Heart right ventricle (tissue), 16 donors: ENCODE measurements around the gene GGT7. TPM values are rescaled to one million over a fixed set of nuclear protein-coding genes. Genes with fewer than 3 reads are reported as not detected.

ENCODE experiments used
- ATAC-seq, 8 donors: fragments of 200-7000 bp; cut with Tn5 transposase; one replicate each; pipeline ENCODE4 v1.9.1; 2020; ENCODE audit warnings: mild to moderate bottlenecking in 8 of 8, moderate library complexity in 8 of 8, moderate number of reproducible peaks in 1 of 8
- DNase-seq, 2 donors: peaks; one replicate each; pipeline ENCODE4 v3.0.0-alpha.2; 2020
- H3K27ac ChIP-seq, 10 donors: fragments of 200-600 bp; sonication (generic) in 2 of 10; one replicate each; pipeline versions ENCODE4 v1.5.0 to v1.8.0; 2020 to 2022; ENCODE audit warnings: mild to moderate bottlenecking in 3 of 10
- H3K27me3 ChIP-seq, 7 donors: fragments of 200-600 bp; one replicate each; pipeline ENCODE4 v1.8.0; 2021 to 2022; ENCODE audit warnings: mild to moderate bottlenecking in 2 of 7
- H3K36me3 ChIP-seq, 9 donors: fragments of 200-600 bp; sonication (generic) in 1 of 9; one replicate each; pipeline versions ENCODE4 v1.5.0 to v1.8.0; 2020 to 2022; ENCODE audit warnings: mild to moderate bottlenecking in 2 of 9
- H3K4me1 ChIP-seq, 9 donors: fragments of 200-600 bp; sonication (generic) in 1 of 9; one replicate each; pipeline versions ENCODE4 v1.5.0 to v1.8.0; 2020 to 2022; ENCODE audit warnings: mild to moderate bottlenecking in 4 of 9
- H3K4me3 ChIP-seq, 10 donors: fragments of 200-600 bp; sonication (generic) in 2 of 10; one replicate each; pipeline versions ENCODE4 v1.5.0 to v1.8.0; 2020 to 2022; ENCODE audit warnings: mild to moderate bottlenecking in 7 of 10, moderate library complexity in 2 of 10
- H3K9me3 ChIP-seq, 11 donors: fragments of 200-600 bp in 10 of 11; sonication (generic) in 2 of 11; one replicate each; pipeline versions ENCODE4 v1.5.0 to v1.8.0; 2013 to 2022; ENCODE audit warnings: mild to moderate bottlenecking in 2 of 11, control low read depth in 1 of 11, moderate library complexity in 1 of 11
- CTCF ChIP-seq, 9 donors: fragments of 200-600 bp; sonication (generic) in 2 of 9; IDR thresholded peaks; one replicate each; pipeline versions ENCODE4 v1.5.0 to v1.8.0; 2021 to 2022; ENCODE audit warnings: antibody characterized with exemption in 9 of 9, mild to moderate bottlenecking in 5 of 9, moderate library complexity in 1 of 9
- WGBS, 2 donors: extraction: QIAGEN DNeasy Blood & Tissue Kit; methylation state at CpG; one replicate each; pipeline ENCODE4 v1.1.7; 2013; ENCODE audit warnings: inconsistent platforms in 1 of 2; 5-methylcytosine and 5-hydroxymethylcytosine counted together
- intact Hi-C, 10 donors: fragments of 100-400 bp; cut with DNase I; formaldehyde crosslinking; loops; one replicate each; pipeline versions ENCODE4 v1.11.1 to v1.14.2; 2022
- polyA plus RNA-seq, 2 donors: library from polyadenylated mRNA; stranded (reverse); fragments of 200-250 nt; gene quantifications; one replicate each; pipeline ENCODE4 v1.2.3, GENCODE V29; 2013
- total RNA-seq, 10 donors: library from RNA; stranded (reverse); fragmentation: NEBNext Ultra II Directional in 3 of 10; extraction: Animal tissue kit (Norgen Biotek cat#: 25700) in 3 of 10; gene quantifications; one replicate each; pipeline versions ENCODE4 v1.2.1 to v1.2.4, GENCODE V29; 2021 to 2023
- donor health status: Arrhythmogenic right ventricular cardiomyopathy.
- donor health status: ischemic (EF 13 %, LVEDD 7.1; RV severe dilation, severe dysfunction).
- donor health status: healthy with polysubstance abuse.
- donor health status: DM: no; HTN: yes; CAD: no.
- donor health status: DM: no; HTN: no; CAD: no.
- donor health status: ischemic (EF 25% LVEDD 6.9; RV normal size, moderate dysfunction).
- donor health status: ischemic (EF 25% LVEDD 5.7; RV mildly dilated, moderate dysfunction).
- donor health status: healthy.
- donor health status: DM: yes; HTN: yes; CAD: no.
- donor health status: Ischemic cardiomyopathy.
- donor health status: ischemic (EF 35%, LVEDD 5.7; RV mildly dilated, moderate dysfunction).
- donor health status: nonischemic (EF 11% LVEDD 7.7; RV severe dilation, severe dysfunction).
- donor health status: DM: yes; HTN: yes; CAD: no.
- donor health status: PGD.
- donor health status: ischemic (EF 29% LVEDD 5.4; RV normal size, mild dysfunction).
- donor health status: nonischemic (EF 23%, LVEDD 6.1; RV moderate dilation, normal function).

Gene GGT7
- total and polyA plus RNA-seq, 12 donors, result 8.0 to 45.4 (median 15.0) TPM

GRCh38 chr20:34876406-34877282 is 4.0 kb upstream of the GGT7 start, which contains the start of gene ACSS2:
TSS of gene ACSS2 (plus strand) at chr20:34876612. CDS start at chr20:34876646, 34 bp downstream.
- Histone ChIP-seq H3K27me3 (peaks cover 0 to 4% (median 0%) of the 10 kb centered on the region in 7 donors), H3K36me3 (peaks cover 0 to 5% (median 0%) of the 10 kb centered on the region in 9 donors), H3K4me1 (peaks cover 6 to 54% (median 46%) of the 10 kb centered on the region in 9 donors), H3K4me3 (peak within 1 kb of the TSS; percentile 52 to 94 (median 76)), H3K27ac (peak within 1 kb of the TSS; percentile 49 to 91 (median 89)), H3K9me3 (no peaks in the 10 kb centered on the region)
- TF ChIP-seq CTCF (IDR thresholded peaks at IDR 0.05), result peak in 1 of 9 donors; percentile 9
- ATAC-seq, result peak; percentile 89 to 95 (median 92)
- intact Hi-C loops, result loop anchor here in 6 of 10 donors (1.0 to 10.0 kb wide), 3 partner anchors 79 to 218 kb away; partner anchors contain the start of genes GSS (in 5 of the 6), MYH7B (in 5 of the 6) and TRPC4AP (in 3 of the 6)
- peak; percentile 23 to 99 for DNase-seq
- WGBS, 2 donors, result 0 to 1% methylated on average over 58 to 63 of the region's 63 CpGs

- H3K4me1 ChIP-seq, result peaks cover 8 to 62% (median 49%) of the 10 kb centered on the region in 9 donors
- peak overlapping the region in 9 of 10 donors; percentile 41 to 91 (median 89) for H3K27ac ChIP-seq
- no peaks in the 10 kb centered on the region for H3K9me3 ChIP-seq
- peak in 7 of 9 donors; percentile 12 to 50 (median 36) for TF ChIP-seq CTCF (IDR thresholded peaks at IDR 0.05)
- no peaks in the 10 kb centered on the region for H3K36me3 ChIP-seq
- DNase-seq (peak in 1 of 2 donors; percentile 100), ATAC-seq (peak; percentile 88 to 95 (median 92))
- intact Hi-C loops, result loop anchor here in 7 of 10 donors (1.0 to 10.0 kb wide), 5 partner anchors 79 to 333 kb away; partner anchors contain the start of genes GSS (in 5 of the 7), MYH7B (in 5 of the 7) and TRPC4AP (in 3 of the 7)
- peaks cover 0 to 4% (median 0%) of the 10 kb centered on the region in 7 donors for H3K27me3 ChIP-seq
- WGBS, 2 donors, result 6 to 9% methylated on average over 20 of the region's 20 CpGs
- peak overlapping the region in 9 of 10 donors; percentile 18 to 94 (median 75) for H3K4me3 ChIP-seq
These were observed 3.2 kb upstream of the GGT7 start for GRCh38 chr20:34875642-34876405.

- Histone ChIP-seq H3K9me3 (no peaks in the 10 kb centered on the region), H3K27me3 (peaks cover 0 to 4% (median 0%) of the 10 kb centered on the region in 7 donors), H3K36me3 (no peaks in the 10 kb centered on the region), H3K4me3 (no peak overlapping the region), H3K4me1 (peaks cover 8 to 54% (median 42%) of the 10 kb centered on the region in 9 donors), H3K27ac (peak overlapping the region in 9 of 10 donors; percentile 15 to 91 (median 63))
- peak; percentile 26 to 61 (median 52) for ATAC-seq
- intact Hi-C loops, result loop anchor here in 8 of 10 donors (1.0 to 10.0 kb wide), 9 partner anchors 82 to 338 kb away; partner anchors contain the start of genes TRPC4AP (in 3 of the 8), GSS (in 2 of the 8) and MYH7B (in 2 of the 8)
- DNase-seq, result peak; percentile 53 to 86
- TF ChIP-seq CTCF (IDR thresholded peaks at IDR 0.05), result peak; percentile 73 to 89 (median 83)
- WGBS, 2 donors, result 21 to 23% methylated on average over 2 of the region's 2 CpGs
These were observed 1.5 kb upstream of the GGT7 start for GRCh38 chr20:34874094-34874654.
